DOHH2 (cell line): Measurements from ENCODE around the gene UBL4A.

Source experiments
- CTCF ChIP-seq: fragments of 200-600 bp; sonication (generic); IDR thresholded peaks from one replicate; pipeline ENCODE4 v1.5.1; 2014; ENCODE audit warnings: antibody characterized with exemption, mild to moderate bottlenecking, low read depth, low read length; ENCODE audit not compliant: poor library complexity, severe bottlenecking
- EZH2phosphoT487 ChIP-seq: fragments of 200-600 bp; sonication (generic); IDR thresholded peaks from 2 replicates; pipeline ENCODE4 v1.6.1; 2017; ENCODE audit warnings: borderline replicate concordance, mild to moderate bottlenecking, antibody characterized with exemption, low read length, moderate library complexity, mixed read lengths

- TF ChIP-seq CTCF = no peak
- TF ChIP-seq EZH2phosphoT487 = no peak
These were observed 16.5 kb downstream of the UBL4A start for GRCh38 chrX:154469880-154470279.
